ENCODE results near the gene CASZ1. TPM values are rescaled to one million over a fixed set of nuclear protein-coding genes. Genes with fewer than 3 reads are reported as not detected.

CASZ1 gene
- total RNA-seq, 6 experiments from 2014 or later, result 0.14 to 0.67 (median 0.43) TPM

- no peak overlapping the region for H3K4me3 Mint-ChIP-seq
- H3K27me3 Mint-ChIP-seq (ENCODE audit: insufficient read depth), result peaks cover 4% of the 10 kb centered on the region
- H3K27ac Mint-ChIP-seq, result no peak overlapping the region
- no peak for DNase-seq
- TF ChIP-seq CTCF (IDR thresholded peaks at IDR 0.05), result no peak
- no peaks in the 10 kb centered on the region; the same call in 1 of the 2 replicates for H3K36me3 Mint-ChIP-seq (ENCODE audit: low read depth)
- no peaks in the 10 kb centered on the region for H3K9me3 Mint-ChIP-seq
- H3K4me1 Mint-ChIP-seq (ENCODE audit: low read depth), result no peaks in the 10 kb centered on the region
Observed at GRCh38 chr1:10608690-10609089, 187.8 kb downstream of the CASZ1 start.

GRCh38 chr1:10607228-10607627, 189.2 kb downstream of the CASZ1 start:
- peaks cover 2% of the 10 kb centered on the region for H3K4me1 Mint-ChIP-seq (ENCODE audit: low read depth)
- H3K9me3 Mint-ChIP-seq, result no peaks in the 10 kb centered on the region
- no peak overlapping the region for H3K27ac Mint-ChIP-seq
- DNase-seq, result no peak
- peaks cover 4% of the 10 kb centered on the region for H3K27me3 Mint-ChIP-seq (ENCODE audit: insufficient read depth)
- no peak overlapping the region for H3K4me3 Mint-ChIP-seq
- H3K36me3 Mint-ChIP-seq (ENCODE audit: low read depth), result no peaks in the 10 kb centered on the region; the same call in 1 of the 2 replicates
- no peak for TF ChIP-seq CTCF (IDR thresholded peaks at IDR 0.05)

GRCh38 chr1:10606064-10606463, 190.4 kb downstream of the CASZ1 start:
- Mint-ChIP-seq H3K4me3 (no peak overlapping the region), H3K36me3 (ENCODE audit: low read depth) (no peaks in the 10 kb centered on the region; the same call in 1 of the 2 replicates), H3K4me1 (ENCODE audit: low read depth) (peaks cover 11% of the 10 kb centered on the region), H3K27me3 (ENCODE audit: insufficient read depth) (peaks cover 4% of the 10 kb centered on the region), H3K27ac (no peak overlapping the region), H3K9me3 (no peaks in the 10 kb centered on the region)
- TF ChIP-seq CTCF (IDR thresholded peaks at IDR 0.05), result no peak
- DNase-seq, result no peak

- Mint-ChIP-seq H3K27me3 (ENCODE audit: insufficient read depth) (peaks cover 4% of the 10 kb centered on the region), H3K9me3 (no peaks in the 10 kb centered on the region), H3K36me3 (ENCODE audit: low read depth) (no peaks in the 10 kb centered on the region; the same call in 1 of the 2 replicates), H3K27ac (no peak overlapping the region), H3K4me3 (no peak overlapping the region), H3K4me1 (ENCODE audit: low read depth) (peaks cover 12% of the 10 kb centered on the region)
- no peak for DNase-seq
- no peak for TF ChIP-seq CTCF (IDR thresholded peaks at IDR 0.05)
Observed at GRCh38 chr1:10604966-10605365, 191.5 kb downstream of the CASZ1 start.

- no peak for TF ChIP-seq CTCF (IDR thresholded peaks at IDR 0.05)
- Mint-ChIP-seq H3K9me3 (no peaks in the 10 kb centered on the region), H3K4me3 (no peak overlapping the region), H3K27me3 (ENCODE audit: insufficient read depth) (peaks cover 4% of the 10 kb centered on the region), H3K36me3 (ENCODE audit: low read depth) (peaks cover 7% of the 10 kb centered on the region; the same call in 1 of the 2 replicates), H3K27ac (no peak overlapping the region), H3K4me1 (ENCODE audit: low read depth) (peaks cover 33% of the 10 kb centered on the region)
- DNase-seq, result no peak
Observed at GRCh38 chr1:10602936-10603335, 193.5 kb downstream of the CASZ1 start.
